B cell (primary cell): ENCODE measurements around the gene EMP1. TPM values are rescaled to one million over a fixed set of nuclear protein-coding genes. Genes with fewer than 3 reads are reported as not detected.

Source experiments
- ATAC-seq: fragments of 200-7000 bp; cut with Tn5 transposase; one replicate; pipeline ENCODE4 v1.10.0; 2021; ENCODE audit warnings: low read depth, mild to moderate bottlenecking, moderate number of reproducible peaks, moderate library complexity
- CTCF ChIA-PET: fragments of 350-600 bp; sonication (Branson Sonifier 250); formaldehyde crosslinking; loops from one replicate; lab custom pipeline; 2021; ENCODE audit warnings: antibody characterized with exemption, inconsistent platforms; lab: Charles Lee
- POLR2A ChIA-PET: fragments of 350-600 bp; sonication (Branson Sonifier 250); formaldehyde crosslinking; loops from one replicate; lab custom pipeline; 2021; ENCODE audit warnings: antibody characterized with exemption; lab: Charles Lee
- DNase-seq: peaks from one replicate; pipeline ENCODE4 v3.0.0; 2013
- H2AFZ ChIP-seq: 2 replicates; pipeline ENCODE4 v1.6.1; 2012; ENCODE audit warnings: mild to moderate bottlenecking, low read depth, low read length; ENCODE audit not compliant: insufficient read depth, poor library complexity, severe bottlenecking
- H3K27ac ChIP-seq, 2 donors: 1 replicate in 1 of 2; 2 replicates in 1 of 2; pipeline ENCODE4 v1.5.1; 2012 to 2013; ENCODE audit warnings: low read length in 2 of 2, mild to moderate bottlenecking in 2 of 2, moderate library complexity in 1 of 2
- H3K27me3 ChIP-seq, 4 experiments: fragments of 200-600 bp in 1 of 4; sonication (generic) in 1 of 4; replicated peaks in 1 of 4; 1 replicate in 2 of 4; 2 replicates in 2 of 4; pipeline versions ENCODE4 v1.6.1 to v1.7.0; 2013 to 2016; ENCODE audit warnings: low read length in 3 of 4, mild to moderate bottlenecking in 2 of 4, mixed read lengths in 1 of 4, moderate library complexity in 1 of 4; ENCODE audit not compliant: insufficient read depth in 4 of 4, control insufficient read depth in 3 of 4; ENCODE audit errors: control extremely low read depth in 1 of 4
- H3K36me3 ChIP-seq, 2 experiments: replicated peaks in 1 of 2; 1 replicate in 1 of 2; 2 replicates in 1 of 2; pipeline versions ENCODE4 v1.6.1 to v1.7.1; 2013; ENCODE audit warnings: low read length in 1 of 2; ENCODE audit not compliant: insufficient read depth in 2 of 2, control insufficient read depth in 1 of 2; ENCODE audit errors: control extremely low read depth in 1 of 2, extremely low read depth in 1 of 2
- H3K4me1 ChIP-seq, 2 donors: fragments of 200-600 bp in 1 of 2; sonication (generic) in 1 of 2; 1 replicate in 1 of 2; 2 replicates in 1 of 2; pipeline versions ENCODE4 v1.5.1 to v1.6.1; 2013 to 2017; ENCODE audit warnings: low read length in 2 of 2; ENCODE audit not compliant: control insufficient read depth in 2 of 2, insufficient read depth in 2 of 2
- H3K4me2 ChIP-seq: replicated peaks from 2 replicates; pipeline ENCODE3; 2012; ENCODE audit warnings: mild to moderate bottlenecking, low read depth, low read length; ENCODE audit not compliant: poor library complexity, severe bottlenecking
- H3K4me3 ChIP-seq, 5 experiments: fragments of 200-600 bp in 1 of 5; sonication (generic) in 1 of 5; 1 replicate in 3 of 5; 2 replicates in 2 of 5; pipeline versions ENCODE4 v1.5.1 to v1.7.0; 2011 to 2016; ENCODE audit warnings: low read length in 4 of 5, mild to moderate bottlenecking in 4 of 5, low read depth in 2 of 5, control low read depth in 1 of 5, moderate library complexity in 1 of 5; ENCODE audit not compliant: insufficient read depth in 1 of 5; ENCODE audit errors: control extremely low read depth in 1 of 5, extremely low read depth in 1 of 5
- H3K79me2 ChIP-seq: fragments of 200-600 bp; sonication (generic); one replicate; pipeline ENCODE4 v1.6.0; 2016; ENCODE audit warnings: low read length; ENCODE audit not compliant: control insufficient read depth, insufficient read depth
- H3K9ac ChIP-seq: fragments of 200-600 bp; sonication (generic); 2 replicates; pipeline ENCODE4 v1.6.1; 2017; ENCODE audit warnings: mild to moderate bottlenecking, low read length, moderate library complexity
- H3K9me3 ChIP-seq, 3 donors: one replicate each; pipeline versions ENCODE4 v1.6.1 to v1.7.1; 2013; ENCODE audit warnings: low read length in 2 of 3; ENCODE audit not compliant: control insufficient read depth in 2 of 3, insufficient read depth in 1 of 3; ENCODE audit errors: control extremely low read depth in 1 of 3
- H4K20me1 ChIP-seq: 2 replicates; pipeline ENCODE4 v1.6.0; 2012; ENCODE audit warnings: mild to moderate bottlenecking, low read length; ENCODE audit not compliant: insufficient read depth, control insufficient read depth, poor library complexity, severe bottlenecking
- H3K27ac Mint-ChIP-seq: one replicate; pipeline ENCODE4 v1.8.0; 2021; ENCODE audit warnings: mixed read lengths
- H3K27me3 Mint-ChIP-seq: one replicate; pipeline ENCODE4 v1.8.0; 2021; ENCODE audit warnings: mixed read lengths
- H3K4me1 Mint-ChIP-seq: one replicate; pipeline ENCODE4 v1.8.0; 2021; ENCODE audit warnings: mixed read lengths
- H3K4me3 Mint-ChIP-seq: one replicate; pipeline ENCODE4 v1.8.0; 2021; ENCODE audit warnings: mixed read lengths
- H3K9me3 Mint-ChIP-seq: one replicate; pipeline ENCODE4 v1.8.0; 2022; ENCODE audit warnings: mixed read lengths; ENCODE audit not compliant: insufficient read depth
- CTCF ChIP-seq: fragments of 200-600 bp; IDR thresholded peaks from one replicate; pipeline ENCODE4 v1.8.0; 2022; ENCODE audit warnings: antibody characterized with exemption, mild to moderate bottlenecking
- EZH2 ChIP-seq: IDR thresholded peaks from 2 replicates; pipeline ENCODE4 v1.6.1; 2012; ENCODE audit warnings: borderline replicate concordance, low read depth, mild to moderate bottlenecking, moderate library complexity, low read length; ENCODE audit not compliant: insufficient read depth, poor library complexity, severe bottlenecking
- WGBS: methylation state at CpG from one replicate; pipeline ENCODE4 v1.1.5; 2013; ENCODE audit warnings: missing lambda C conversion rate; ENCODE audit not compliant: insufficient coverage; 5-methylcytosine and 5-hydroxymethylcytosine counted together
- intact Hi-C: fragments of 100-400 bp; cut with micrococcal nuclease; formaldehyde crosslinking; loops from one replicate; pipeline ENCODE4 v1.10.0; 2022
- polyA plus RNA-seq: library from polyadenylated mRNA; depleted of rRNA; stranded (reverse); fragments of >200 nt; gene quantifications from 2 replicates; pipeline ENCODE4 v1.2.3, GENCODE V29; 2012
- total RNA-seq, 2 donors: library from RNA; stranded (reverse); fragments of 120-200 nt in 1 of 2; gene quantifications; 1 replicate in 1 of 2; 2 replicates in 1 of 2; pipeline versions ENCODE4 v1.2.3 to v1.2.4, GENCODE V29; 2013 to 2022

EMP1 gene
- total and polyA plus RNA-seq, 2 donors (not counting 1 experiment from before 2014, with no cell fraction given), result 0.07 to 0.64 TPM

- Histone ChIP-seq H3K4me1 (no peaks in the 10 kb centered on the region), H3K9ac (no peak overlapping the region), H2AFZ (no peak overlapping the region), H3K9me3 (peaks cover 0 to 4% (median 0%) of the 10 kb centered on the region in 3 donors), H3K36me3 (no peaks in the 10 kb centered on the region), H4K20me1 (no peaks in the 10 kb centered on the region), H3K4me2 (no peak overlapping the region), H3K4me3 (no peak overlapping the region), H3K79me2 (no peaks in the 10 kb centered on the region), H3K27ac (no peak overlapping the region), H3K27me3 (no peaks in the 10 kb centered on the region)
- no peaks in the 10 kb centered on the region for H3K4me1 Mint-ChIP-seq
- ChIA-PET POLR2A (no interaction called here), CTCF (interaction anchor here (1.7 to 6.3 kb wide), 2 partner anchors 10 to 14 kb away, joined by 5 to 29 read pairs; no protein-coding TSS in a partner anchor)
- peaks cover 34% of the 10 kb centered on the region for H3K27me3 Mint-ChIP-seq
- no peak for DNase-seq
- 95% methylated on average over 2 of the region's 3 CpGs for WGBS
- no peak overlapping the region for H3K4me3 Mint-ChIP-seq
- no peaks in the 10 kb centered on the region for H3K9me3 Mint-ChIP-seq
- intact Hi-C loops, result no loop called here
- no peak overlapping the region for H3K27ac Mint-ChIP-seq
- no peak for ATAC-seq
- no peak for TF ChIP-seq EZH2
- TF ChIP-seq CTCF, result no peak
These were observed 24.3 kb downstream of the EMP1 start for GRCh38 chr12:13220838-13221237.

GRCh38 chr12:13222076-13222475 is 25.6 kb downstream of the EMP1 start:
- Histone ChIP-seq H3K79me2 (no peaks in the 10 kb centered on the region), H3K4me3 (no peak overlapping the region), H3K9me3 (peaks cover 0 to 4% (median 0%) of the 10 kb centered on the region in 3 donors), H3K9ac (no peak overlapping the region), H2AFZ (no peak overlapping the region), H4K20me1 (no peaks in the 10 kb centered on the region), H3K27ac (no peak overlapping the region), H3K4me2 (no peak overlapping the region), H3K4me1 (no peaks in the 10 kb centered on the region), H3K36me3 (no peaks in the 10 kb centered on the region), H3K27me3 (no peaks in the 10 kb centered on the region)
- no peaks in the 10 kb centered on the region for H3K4me1 Mint-ChIP-seq
- 100% methylated on average over 4 of the region's 5 CpGs for WGBS
- no peaks in the 10 kb centered on the region for H3K9me3 Mint-ChIP-seq
- H3K27me3 Mint-ChIP-seq, result peaks cover 44% of the 10 kb centered on the region
- no peak for DNase-seq
- ChIA-PET CTCF (interaction anchor here (1.7 to 6.3 kb wide), 2 partner anchors 11 to 13 kb away, joined by 5 to 29 read pairs; no protein-coding TSS in a partner anchor), POLR2A (no interaction called here)
- TF ChIP-seq CTCF, result no peak
- no peak for TF ChIP-seq EZH2
- intact Hi-C loops, result no loop called here
- ATAC-seq, result no peak
- H3K27ac Mint-ChIP-seq, result no peak overlapping the region
- no peak overlapping the region for H3K4me3 Mint-ChIP-seq
